ENCODE data around the gene DNTT.

DNA sequence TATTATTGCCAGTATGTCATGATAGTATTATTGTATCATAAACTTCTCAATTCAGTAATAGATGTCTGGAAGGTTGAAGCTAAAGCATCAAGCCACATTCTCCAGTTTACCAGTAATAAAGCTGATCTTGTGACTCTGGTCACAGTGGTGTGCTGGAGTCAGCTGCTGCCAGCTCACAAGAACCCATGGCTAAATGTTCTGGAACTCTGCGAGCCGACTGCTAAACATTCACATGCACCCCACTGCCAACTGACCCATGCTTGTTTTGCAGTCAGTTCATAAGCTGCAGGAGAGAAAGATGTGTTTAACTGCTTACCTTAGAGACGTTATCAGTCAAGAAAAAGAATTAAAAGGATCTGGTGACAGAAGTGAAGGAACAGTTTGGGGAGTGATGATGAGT is 5.9 kb upstream of the DNTT start:
- TF ChIP-seq, protein P1, sequence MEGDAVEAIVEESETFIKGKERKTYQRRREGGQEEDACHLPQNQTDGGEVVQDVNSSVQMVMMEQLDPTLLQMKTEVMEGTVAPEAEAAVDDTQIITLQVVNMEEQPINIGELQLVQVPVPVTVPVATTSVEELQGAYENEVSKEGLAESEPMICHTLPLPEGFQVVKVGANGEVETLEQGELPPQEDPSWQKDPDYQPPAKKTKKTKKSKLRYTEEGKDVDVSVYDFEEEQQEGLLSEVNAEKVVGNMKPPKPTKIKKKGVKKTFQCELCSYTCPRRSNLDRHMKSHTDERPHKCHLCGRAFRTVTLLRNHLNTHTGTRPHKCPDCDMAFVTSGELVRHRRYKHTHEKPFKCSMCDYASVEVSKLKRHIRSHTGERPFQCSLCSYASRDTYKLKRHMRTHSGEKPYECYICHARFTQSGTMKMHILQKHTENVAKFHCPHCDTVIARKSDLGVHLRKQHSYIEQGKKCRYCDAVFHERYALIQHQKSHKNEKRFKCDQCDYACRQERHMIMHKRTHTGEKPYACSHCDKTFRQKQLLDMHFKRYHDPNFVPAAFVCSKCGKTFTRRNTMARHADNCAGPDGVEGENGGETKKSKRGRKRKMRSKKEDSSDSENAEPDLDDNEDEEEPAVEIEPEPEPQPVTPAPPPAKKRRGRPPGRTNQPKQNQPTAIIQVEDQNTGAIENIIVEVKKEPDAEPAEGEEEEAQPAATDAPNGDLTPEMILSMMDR (IDR thresholded peaks at IDR 0.05) = no peak
- TF ChIP-seq EZH2phosphoT487 (IDR thresholded peaks at IDR 0.05) = no peak
